Testis (tissue), 3 donors: ENCODE measurements around the gene GABBR2. TPM values are rescaled to one million over a fixed set of nuclear protein-coding genes. Genes with fewer than 3 reads are reported as not detected.

Source experiments
- DNase-seq: peaks from one replicate; pipeline ENCODE4 v3.0.0-alpha.2; 2019
- H3K27ac ChIP-seq, 2 donors: fragments of 200-600 bp; sonication (generic); one replicate each; pipeline ENCODE4 v1.5.1; 2019
- H3K27me3 ChIP-seq: fragments of 200-600 bp; sonication (generic); one replicate; pipeline ENCODE4 v1.5.1; 2019
- H3K36me3 ChIP-seq: fragments of 200-600 bp; sonication (generic); one replicate; pipeline ENCODE4 v1.5.1; 2017; ENCODE audit warnings: low read depth; ENCODE audit errors: missing control alignments
- H3K4me1 ChIP-seq: fragments of 200-600 bp; sonication (generic); one replicate; pipeline ENCODE4 v1.5.1; 2019
- H3K4me3 ChIP-seq, 2 donors: fragments of 200-600 bp; sonication (generic); one replicate each; pipeline ENCODE4 v1.5.1; 2017 to 2019
- H3K9me3 ChIP-seq: fragments of 200-600 bp; sonication (generic); one replicate; pipeline ENCODE4 v1.5.1; 2017
- CTCF ChIP-seq, 3 experiments: fragments of 450-650 bp in 2 of 3; fragments of 200-600 bp in 1 of 3; sonication (generic) in 1 of 3; IDR thresholded peaks; one replicate each; pipeline ENCODE4 v1.5.1; 2016 to 2019; ENCODE audit warnings: antibody characterized with exemption in 3 of 3, mild to moderate bottlenecking in 2 of 3, moderate library complexity in 1 of 3
- POLR2A ChIP-seq: fragments of 450-650 bp; IDR thresholded peaks from one replicate; pipeline ENCODE4 v1.6.1; 2017; ENCODE audit warnings: antibody characterized with exemption, mild to moderate bottlenecking, moderate library complexity
- WGBS, 2 donors: methylation state at CpG; one replicate each; pipeline ENCODE4 v1.1.5; 2018; 5-methylcytosine and 5-hydroxymethylcytosine counted together
- intact Hi-C: fragments of 100-400 bp; cut with DNase I; formaldehyde crosslinking; loops from one replicate; pipeline ENCODE4 v1.15.1; 2023; ENCODE audit warnings: low total_unique reads
- polyA plus RNA-seq: library from polyadenylated mRNA; stranded (reverse); fragments of 350-450 nt; fragmentation: Illumina TruSeq; extraction: RNeasy Lipid Tissue Mini Kit (QIAGEN cat#74804); gene quantifications from one replicate; pipeline ENCODE4 v1.2.3, GENCODE V29; 2014; ENCODE audit warnings: low read depth, low replicate concordance; ENCODE audit not compliant: insufficient read depth
- total RNA-seq, 2 donors: library from RNA; depleted of rRNA; stranded (reverse); fragments of >200 nt; gene quantifications; one replicate each; pipeline ENCODE4 v1.2.3, GENCODE V29; 2016

GABBR2 gene
- total and polyA plus RNA-seq, 3 donors from 2014 or later, result 3.0 to 8.1 (median 6.9) TPM

- H3K27me3 ChIP-seq, result no peaks in the 10 kb centered on the region
- intact Hi-C loops, result no loop called here
Observed at GRCh38 chr9:98707166-98708102, 1.3 kb downstream of the GABBR2 start.

GRCh38 chr9:98706651-98707165, 2.0 kb downstream of the GABBR2 start:
- Histone ChIP-seq H3K36me3 (no peaks in the 10 kb centered on the region), H3K27me3 (no peaks in the 10 kb centered on the region), H3K4me1 (peaks cover 10% of the 10 kb centered on the region), H3K9me3 (no peaks in the 10 kb centered on the region), H3K27ac (no peak overlapping the region), H3K4me3 (no peak overlapping the region)
- intact Hi-C loops, result no loop called here
- 0 to 5% methylated on average over 2 to 15 of the region's 15 CpGs for whole genome bisulfite sequencing, 2 donors
- no peak for TF ChIP-seq POLR2A
- TF ChIP-seq CTCF (IDR thresholded peaks at IDR 0.05), result no peak
- no peak for DNase-seq

More at GRCh38 chr9:98707166-98708102, 1.3 kb downstream of the GABBR2 start:
- H3K4me3 ChIP-seq, result peak overlapping the region in 1 of 2 donors; percentile 20
- DNase-seq, result peak; percentile 80
- H3K9me3 ChIP-seq, result no peaks in the 10 kb centered on the region
- peaks cover 10% of the 10 kb centered on the region for H3K4me1 ChIP-seq
- H3K27ac ChIP-seq, result no peak overlapping the region
- no peaks in the 10 kb centered on the region for H3K36me3 ChIP-seq
- WGBS, 2 donors, result 1% methylated on average over 70 of the region's 79 CpGs; no CpG with 5 or more reads in 1 of the 2 donors
- peak in 2 of 3 experiments; percentile 8 to 43 for TF ChIP-seq CTCF (IDR thresholded peaks at IDR 0.05)
- TF ChIP-seq POLR2A, result no peak

- H3K27ac ChIP-seq, result no peak overlapping the region
- DNase-seq, result no peak
- H3K9me3 ChIP-seq, result no peaks in the 10 kb centered on the region
- H3K4me3 ChIP-seq, result no peak overlapping the region
- no peaks in the 10 kb centered on the region for H3K36me3 ChIP-seq
- no peaks in the 10 kb centered on the region for H3K27me3 ChIP-seq
- WGBS, 2 donors, result 85 to 87% methylated on average over 2 of the region's 2 CpGs
- intact Hi-C loops, result no loop called here
- peaks cover 5% of the 10 kb centered on the region for H3K4me1 ChIP-seq
- TF ChIP-seq CTCF (IDR thresholded peaks at IDR 0.05), result no peak
- no peak for TF ChIP-seq POLR2A
Observed at GRCh38 chr9:98702835-98703380, 5.8 kb downstream of the GABBR2 start.

- intact Hi-C loops, result no loop called here
- WGBS, 2 donors, result 78 to 84% methylated on average over 8 of the region's 8 CpGs
Observed at GRCh38 chr9:98702340-98702739, 6.4 kb downstream of the GABBR2 start.

More at GRCh38 chr9:98702340-98702739, 6.4 kb downstream of the GABBR2 start:
- DNase-seq, result no peak
- Histone ChIP-seq H3K4me1 (peaks cover under 1% of the 10 kb centered on the region), H3K36me3 (no peaks in the 10 kb centered on the region), H3K27me3 (no peaks in the 10 kb centered on the region), H3K4me3 (no peak overlapping the region), H3K9me3 (no peaks in the 10 kb centered on the region), H3K27ac (no peak overlapping the region)
- no peak for TF ChIP-seq CTCF (IDR thresholded peaks at IDR 0.05)
- TF ChIP-seq POLR2A, result no peak
